Heart left ventricle (tissue), 13 donors: ENCODE data around the gene MXD1.

ENCODE experiments used
- CTCF ChIP-seq, 12 donors: fragments of 200-600 bp; sonication (generic) in 4 of 12; IDR thresholded peaks; one replicate each; pipeline versions ENCODE4 v1.5.0 to v1.8.0; 2018 to 2022; ENCODE audit warnings: antibody characterized with exemption in 12 of 12, mild to moderate bottlenecking in 5 of 12
- POLR2A ChIP-seq, 2 donors: fragments of 450-650 bp; IDR thresholded peaks; one replicate each; pipeline ENCODE4 v1.6.1; 2017; ENCODE audit warnings: antibody characterized with exemption in 2 of 2, mild to moderate bottlenecking in 2 of 2, moderate library complexity in 2 of 2
- donor health status: ischemic (EF 13 %, LVEDD 7.1; RV severe dilation, severe dysfunction).
- donor health status: DM: no; HTN: yes; CAD: no.
- donor health status: DM: no; HTN: no; CAD: no.
- donor health status: ischemic (EF 25% LVEDD 6.9; RV normal size, moderate dysfunction).
- donor health status: ischemic (EF 25% LVEDD 5.7; RV mildly dilated, moderate dysfunction).
- donor health status: ischemic (EF 35%, LVEDD 5.7; RV mildly dilated, moderate dysfunction).
- donor health status: nonischemic (EF 11% LVEDD 7.7; RV severe dilation, severe dysfunction).
- donor health status: DM: yes; HTN: yes; CAD: no.
- donor health status: PGD.
- donor health status: ischemic (EF 29% LVEDD 5.4; RV normal size, mild dysfunction).
- donor health status: nonischemic (EF 23%, LVEDD 6.1; RV moderate dilation, normal function).

- TF ChIP-seq CTCF (IDR thresholded peaks at IDR 0.05): no peak
- TF ChIP-seq POLR2A (IDR thresholded peaks at IDR 0.05): no peak
These were observed 53.7 kb downstream of the MXD1 start for GRCh38 chr2:69968609-69969008.
